Superior temporal gyrus (tissue), 1 donor: ENCODE measurements around the gene DNM2.
"Not testable (repeated sequence)": the region's sequence is repeated elsewhere in the genome, so short reads cannot be mapped to it uniquely, and the experiment has no call there.

Experiments
- DNase-seq: peaks from one replicate; pipeline ENCODE4 v3.0.0-alpha.2; 2016; ENCODE audit errors: extremely low spot score

The DNM2 gene

DNA sequence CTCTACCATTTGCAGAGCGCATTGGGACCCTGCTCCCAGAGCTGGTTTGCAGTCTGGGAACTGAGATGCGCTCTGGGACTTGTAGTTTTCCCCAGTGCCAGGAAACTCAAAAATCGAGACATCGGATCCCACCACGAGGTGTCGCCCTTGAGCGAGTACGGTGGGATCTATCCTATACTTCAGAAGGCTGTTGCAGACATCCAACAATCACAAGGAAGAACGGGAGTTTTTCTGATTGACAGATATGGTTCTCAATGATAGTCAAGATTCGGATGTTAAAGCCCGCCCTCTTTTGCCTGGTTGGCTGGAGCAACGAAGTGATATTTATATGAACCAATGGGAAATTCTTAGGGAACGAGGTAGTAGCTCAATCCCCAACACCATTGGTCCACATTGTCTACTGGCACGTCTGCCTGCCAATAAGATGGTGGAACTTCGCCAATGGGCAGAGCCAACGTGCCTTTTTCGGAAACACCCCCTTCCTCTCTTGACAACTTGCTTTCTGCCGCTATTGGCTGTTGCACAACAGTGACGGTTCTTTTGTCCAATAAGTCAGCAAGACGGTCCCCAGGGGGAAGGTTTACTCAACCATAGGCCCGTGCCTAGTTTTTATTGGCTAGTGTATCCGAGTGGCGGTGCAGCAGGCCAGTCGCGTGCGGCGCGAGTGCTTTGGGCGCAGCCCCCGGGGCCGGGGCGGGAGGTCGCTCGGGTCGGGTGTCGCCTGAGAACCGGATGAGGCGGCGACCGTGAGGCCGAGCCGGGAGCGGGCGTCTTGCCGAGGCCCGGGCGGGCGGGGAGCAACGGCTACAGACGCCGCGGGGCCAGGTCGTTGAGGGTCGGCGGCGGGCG lies at the start of gene DNM2:
Gene DNM2, plus strand, starts transcription at position 724 of the 849 bp plus-strand sequence. CDS start 164 bp downstream, outside the sequence.
- DNase-seq: peak; percentile 100

DNA sequence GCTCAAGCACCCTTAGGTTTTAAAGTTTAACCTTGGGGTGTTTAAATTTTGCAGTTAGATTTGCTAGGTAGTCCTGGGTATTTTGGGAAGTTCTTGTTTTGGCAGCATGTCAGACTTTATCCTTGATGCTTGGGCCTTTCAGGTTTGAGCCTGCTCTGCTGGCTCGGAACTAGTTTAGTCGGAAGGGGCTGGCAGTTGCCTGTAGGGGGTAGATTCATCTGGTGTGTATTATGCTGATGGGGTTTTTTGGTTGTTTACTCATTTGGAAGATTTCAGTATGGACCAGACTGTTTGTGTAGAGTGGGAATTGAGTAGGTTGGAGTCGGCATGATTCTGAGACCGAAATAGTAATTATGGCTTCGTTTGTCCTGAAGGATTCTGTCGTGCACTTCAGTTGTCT lies 48.6 kb upstream of the DNM2 start:
- no peak for DNase-seq

DNA sequence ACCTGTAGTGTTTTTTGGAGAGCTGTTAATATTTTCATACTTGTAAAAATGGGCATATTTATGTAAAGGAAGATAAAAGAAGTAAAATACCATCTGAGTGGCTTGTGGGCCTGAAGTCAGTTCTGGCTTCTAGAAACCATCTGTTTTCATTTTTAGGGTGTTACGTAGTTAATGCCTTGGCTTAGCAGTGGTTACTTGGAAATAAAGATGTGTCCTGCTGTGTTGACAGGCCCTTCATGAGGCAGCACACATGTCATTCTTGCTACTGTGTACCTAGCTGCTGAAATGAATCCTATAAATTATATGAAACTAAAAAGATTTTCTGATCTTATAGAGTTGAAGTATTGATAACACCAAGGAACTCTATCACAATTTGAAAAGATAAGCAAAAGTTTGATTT lies 47.7 kb upstream of the DNM2 start:
- no peak for DNase-seq

DNA sequence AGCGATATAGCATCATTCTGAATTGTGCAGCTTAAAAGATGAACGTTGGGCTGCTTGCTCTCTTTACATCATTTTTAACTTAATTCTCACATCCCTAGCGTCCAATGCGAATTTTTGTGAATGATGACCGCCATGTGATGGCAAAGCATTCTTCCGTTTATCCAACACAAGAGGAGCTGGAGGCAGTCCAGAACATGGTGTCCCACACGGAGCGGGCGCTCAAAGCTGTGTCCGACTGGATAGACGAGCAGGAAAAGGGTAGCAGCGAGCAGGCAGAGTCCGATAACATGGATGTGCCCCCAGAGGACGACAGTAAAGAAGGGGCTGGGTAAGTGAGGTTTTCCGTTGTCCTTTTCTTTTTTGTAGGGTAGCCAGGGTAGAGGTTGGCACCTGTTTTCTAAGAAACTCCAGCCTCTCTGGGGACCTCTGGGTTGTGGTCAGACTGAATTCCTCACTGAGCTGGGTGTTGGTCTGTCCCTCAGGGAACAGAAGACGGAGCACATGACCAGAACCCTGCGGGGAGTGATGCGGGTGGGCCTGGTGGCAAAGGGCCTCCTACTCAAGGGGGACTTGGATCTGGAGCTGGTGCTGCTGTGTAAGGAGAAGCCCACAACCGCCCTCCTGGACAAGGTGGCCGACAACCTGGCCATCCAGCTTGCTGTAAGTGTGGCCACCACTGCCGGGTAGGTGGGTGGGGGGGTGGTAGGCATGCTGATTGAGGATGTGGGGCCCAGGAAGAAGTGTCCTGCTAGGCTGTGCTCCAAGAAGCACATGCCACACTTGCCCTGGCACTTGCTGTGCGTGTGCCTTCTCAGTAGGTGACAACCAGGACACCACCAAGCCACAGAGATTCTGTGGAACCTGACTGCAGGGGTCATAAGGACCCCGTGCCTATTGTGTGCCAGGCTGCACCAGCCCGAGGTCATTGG lies 46.7 kb upstream of the DNM2 start:
- no peak for DNase-seq

DNA sequence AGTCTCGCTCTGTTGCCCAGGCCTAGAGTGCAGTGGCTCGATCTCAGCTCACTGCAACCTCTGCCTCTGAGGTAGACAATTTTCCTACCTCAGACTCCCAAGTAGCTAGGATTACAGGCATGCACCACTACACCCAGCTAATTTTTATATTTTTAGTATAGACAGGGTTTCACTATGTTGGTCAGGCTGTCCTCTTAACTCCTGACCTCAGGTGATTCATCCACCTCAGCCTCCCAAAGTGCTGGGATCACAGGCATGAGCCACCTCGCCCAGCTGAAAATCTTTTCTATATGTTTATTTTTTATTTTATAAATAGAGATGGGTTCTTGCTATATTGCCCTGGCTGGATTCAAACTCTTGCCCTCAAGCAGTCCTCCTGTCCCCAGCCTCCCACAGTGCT lies 46.0 kb upstream of the DNM2 start:
- DNase-seq: not testable (repeated sequence)

DNA sequence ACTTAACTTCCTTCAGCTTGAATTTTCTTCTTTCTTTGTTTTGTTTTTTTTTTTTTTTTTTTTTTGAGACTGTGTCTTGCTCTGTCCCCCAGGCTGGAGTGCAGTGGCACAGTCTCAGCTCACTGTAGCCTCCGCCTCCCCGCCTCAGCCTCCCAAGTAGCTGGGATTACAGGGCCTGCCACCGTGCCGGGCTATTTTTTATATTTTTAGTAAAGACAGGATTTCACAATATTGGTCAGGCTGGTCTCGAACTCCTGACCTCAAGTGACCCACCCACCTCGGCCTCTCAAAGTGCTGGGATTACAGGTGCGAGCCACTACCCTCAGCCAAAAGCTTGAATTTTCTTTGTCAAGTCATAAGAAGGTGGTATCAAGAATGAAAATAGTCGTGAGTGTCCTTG lies 42.7 kb upstream of the DNM2 start:
- DNase-seq: not testable (repeated sequence)

DNA sequence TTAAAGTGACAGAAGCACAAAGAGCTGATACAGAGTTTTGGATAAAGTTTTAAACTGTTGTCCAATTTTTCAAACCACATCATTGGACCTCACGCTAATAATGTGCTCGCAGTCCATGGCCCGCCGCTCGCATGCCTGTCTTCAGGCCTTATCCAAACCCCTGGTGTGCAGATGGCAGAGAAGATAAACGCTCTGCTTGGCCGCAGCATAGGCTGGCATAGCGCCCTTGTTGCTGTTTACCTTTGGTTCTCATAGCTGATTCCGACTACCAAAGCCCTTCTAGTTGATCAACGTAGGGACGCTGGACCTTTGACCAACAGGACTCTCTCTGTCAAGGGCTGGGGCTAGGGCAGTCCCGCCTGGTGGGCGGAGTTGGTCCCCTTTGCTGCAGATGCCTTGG lies 40.1 kb upstream of the DNM2 start:
- no peak for DNase-seq

DNA sequence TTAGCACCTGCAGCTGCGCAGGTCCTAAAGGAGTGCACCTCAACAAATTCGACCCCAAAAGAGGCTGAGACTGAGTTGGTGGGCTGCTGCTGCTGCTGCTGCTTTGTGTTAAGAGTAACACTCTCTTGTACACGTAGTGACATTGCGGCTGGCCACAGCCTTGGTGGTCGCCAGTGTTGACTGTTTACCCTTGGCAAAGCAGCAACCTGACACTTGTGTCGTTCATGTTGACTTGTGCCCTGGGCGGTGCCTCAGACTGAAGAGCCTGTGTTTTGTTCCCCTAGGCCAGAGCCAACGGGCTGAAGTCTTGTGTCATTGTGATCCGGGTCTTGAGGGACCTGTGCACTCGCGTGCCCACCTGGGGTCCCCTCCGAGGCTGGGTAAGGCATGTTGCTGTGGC lies 39.1 kb upstream of the DNM2 start:
- no peak for DNase-seq

DNA sequence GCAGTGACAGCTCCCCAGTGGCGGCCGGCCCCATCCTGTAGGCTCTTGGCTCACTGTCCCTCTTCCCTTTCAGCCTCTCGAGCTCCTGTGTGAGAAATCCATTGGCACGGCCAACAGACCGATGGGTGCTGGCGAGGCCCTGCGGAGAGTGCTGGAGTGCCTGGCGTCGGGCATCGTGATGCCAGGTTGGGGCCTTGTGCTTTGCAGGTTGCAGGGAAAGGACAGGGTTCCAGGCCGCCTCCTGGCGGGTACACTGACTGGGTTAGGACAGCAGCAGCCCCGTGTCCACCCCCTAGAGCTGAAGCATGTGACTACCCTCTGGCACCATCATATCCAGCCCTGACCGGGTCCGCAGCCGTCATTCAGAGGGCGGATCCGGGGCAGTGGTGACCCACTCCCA lies 38.1 kb upstream of the DNM2 start:
- DNase-seq: no peak

DNA sequence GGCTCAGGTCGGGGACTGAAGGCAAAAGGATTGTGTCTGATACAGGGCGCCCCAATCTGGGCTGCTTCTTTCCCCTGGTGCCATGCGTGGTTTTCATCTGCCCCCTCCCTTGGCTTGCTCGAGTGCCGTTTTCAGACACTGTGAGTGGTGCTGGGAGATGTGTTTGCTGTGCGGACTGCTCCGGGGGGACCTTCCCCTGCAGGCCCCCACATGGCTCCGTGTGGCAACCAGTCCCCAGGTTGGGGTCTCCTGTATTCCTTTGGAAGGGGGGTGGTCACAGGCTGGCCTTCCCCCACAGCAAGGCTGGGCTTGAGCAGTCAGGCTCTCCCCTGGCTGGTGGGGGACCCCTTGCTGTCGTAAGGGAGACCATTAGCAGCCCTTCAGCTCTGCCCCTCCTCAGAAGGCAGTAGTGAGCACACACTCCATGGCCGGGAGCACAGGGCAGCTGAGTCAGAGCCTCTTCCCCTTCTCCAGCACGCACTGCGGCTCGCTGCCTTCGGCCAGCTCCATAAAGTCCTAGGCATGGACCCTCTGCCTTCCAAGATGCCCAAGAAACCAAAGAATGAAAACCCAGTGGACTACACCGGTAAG lies 37.2 kb upstream of the DNM2 start:
- DNase-seq: no peak

DNA sequence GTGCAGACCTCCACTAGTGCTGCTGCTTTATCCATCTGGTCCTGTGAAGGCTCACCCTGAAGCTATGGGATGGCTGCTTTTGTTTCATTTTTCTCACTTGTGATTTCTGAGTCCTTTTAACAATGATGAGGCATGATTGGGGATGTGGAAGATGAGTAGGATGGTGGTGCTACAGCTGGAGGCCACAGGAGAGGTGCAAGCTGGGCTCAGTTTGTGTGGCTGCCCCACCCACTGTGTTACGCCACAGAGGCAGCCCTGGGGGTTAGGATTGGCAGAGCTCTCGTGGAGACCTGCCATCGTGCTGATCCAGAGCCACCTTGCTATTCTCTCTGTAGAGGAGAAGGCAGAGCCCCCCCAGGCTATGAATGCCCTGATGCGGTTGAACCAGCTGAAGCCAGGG lies 36.2 kb upstream of the DNM2 start:
- DNase-seq: no peak

DNA sequence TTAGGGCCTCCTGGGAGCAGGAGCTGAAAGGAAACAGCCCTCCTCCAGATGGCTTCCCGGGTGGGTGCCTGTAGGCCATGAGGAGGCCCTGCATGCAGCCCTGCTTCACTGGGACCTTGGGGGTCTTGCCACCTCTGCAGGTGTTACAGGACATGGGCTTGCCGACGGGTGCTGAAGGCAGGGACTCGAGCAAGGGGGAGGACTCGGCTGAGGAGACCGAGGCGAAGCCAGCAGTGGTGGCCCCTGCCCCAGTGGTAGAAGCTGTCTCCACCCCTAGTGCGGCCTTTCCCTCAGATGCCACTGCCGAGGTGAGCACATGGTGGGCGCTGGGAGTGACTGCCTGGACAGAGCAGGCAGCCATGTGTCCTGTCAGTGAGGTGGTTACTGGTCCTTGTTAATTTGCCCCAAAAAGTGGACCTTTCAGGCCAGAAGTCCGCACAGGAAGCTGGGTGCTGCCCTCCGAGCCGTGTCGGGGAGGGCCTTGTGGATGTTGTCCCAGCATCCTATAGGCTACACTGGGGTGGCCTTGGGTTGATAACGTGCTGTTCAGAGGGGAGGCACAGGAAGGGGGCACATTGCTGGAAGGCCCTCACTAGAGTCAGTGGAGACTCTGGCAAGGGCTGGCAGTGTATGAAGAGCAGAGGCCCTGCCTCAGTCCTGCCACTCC lies 35.3 kb upstream of the DNM2 start:
- DNase-seq: no peak

DNA sequence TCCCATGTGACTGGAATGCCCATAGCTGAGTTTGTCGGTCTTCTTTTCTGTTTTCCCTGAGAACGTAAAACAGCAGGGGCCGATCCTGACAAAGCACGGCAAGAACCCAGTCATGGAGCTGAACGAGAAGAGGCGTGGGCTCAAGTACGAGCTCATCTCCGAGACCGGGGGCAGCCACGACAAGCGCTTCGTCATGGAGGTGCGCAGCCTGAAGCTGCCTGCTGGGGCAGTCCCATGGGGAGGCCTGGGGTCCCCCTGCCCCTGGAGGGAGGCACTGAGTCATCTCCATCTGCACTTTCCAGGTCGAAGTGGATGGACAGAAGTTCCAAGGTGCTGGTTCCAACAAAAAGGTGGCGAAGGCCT lies 34.8 kb upstream of the DNM2 start:
- DNase-seq: no peak

DNA sequence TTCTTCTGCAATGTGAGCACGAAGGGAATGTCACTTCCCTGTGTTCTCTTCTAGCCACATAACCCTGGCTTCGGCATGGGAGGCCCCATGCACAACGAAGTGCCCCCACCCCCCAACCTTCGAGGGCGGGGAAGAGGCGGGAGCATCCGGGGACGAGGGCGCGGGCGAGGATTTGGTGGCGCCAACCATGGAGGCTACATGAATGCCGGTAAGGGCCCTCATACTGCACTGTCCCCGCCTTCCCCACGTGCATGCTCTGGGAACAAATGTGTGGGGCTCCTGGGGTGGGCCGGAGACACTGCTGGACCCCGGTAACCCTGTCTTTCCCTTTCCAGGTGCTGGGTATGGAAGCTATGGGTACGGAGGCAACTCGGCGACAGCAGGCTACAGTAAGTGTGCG lies 34.3 kb upstream of the DNM2 start:
- DNase-seq: no peak

DNA sequence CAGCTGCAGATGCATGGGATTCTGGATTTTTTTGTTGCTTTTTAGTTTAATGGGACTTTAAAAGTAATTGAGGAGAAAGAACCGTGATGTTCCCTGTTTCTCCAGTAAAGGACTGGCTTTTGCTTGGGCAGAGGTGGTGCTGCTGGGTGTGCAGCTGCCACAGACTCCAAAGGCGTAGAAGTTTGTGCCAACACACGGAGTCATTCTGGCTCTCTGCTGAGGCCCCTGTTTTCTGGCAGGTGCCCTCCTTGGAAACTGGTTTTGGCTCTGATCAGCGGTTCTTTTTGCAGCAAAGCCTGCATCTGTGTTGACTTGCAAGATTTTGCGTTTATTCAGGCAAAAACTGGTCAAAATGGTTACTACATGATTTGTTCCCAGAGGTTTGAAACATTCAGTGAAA lies 32.7 kb upstream of the DNM2 start:
- no peak for DNase-seq

DNA sequence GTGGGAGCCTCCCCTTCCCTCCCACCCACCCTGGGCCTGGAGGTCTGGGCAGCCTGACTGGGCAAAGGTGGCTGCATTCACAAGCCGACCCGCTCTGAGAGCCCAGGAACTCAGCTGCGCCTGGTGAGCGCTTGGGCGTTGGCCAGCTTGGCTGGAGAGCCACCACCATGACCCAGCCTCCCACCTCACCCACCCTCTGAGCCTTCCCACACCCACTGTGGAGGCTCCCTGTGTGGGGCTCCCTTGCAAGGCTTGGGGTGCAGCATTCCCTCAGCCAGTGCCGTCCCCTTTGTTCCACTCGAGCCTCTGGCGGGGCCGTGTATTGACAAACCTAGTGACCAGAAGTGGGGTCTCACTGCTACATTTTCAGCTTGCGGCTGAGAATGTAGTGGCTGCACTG lies 31.7 kb upstream of the DNM2 start:
- DNase-seq: no peak

DNA sequence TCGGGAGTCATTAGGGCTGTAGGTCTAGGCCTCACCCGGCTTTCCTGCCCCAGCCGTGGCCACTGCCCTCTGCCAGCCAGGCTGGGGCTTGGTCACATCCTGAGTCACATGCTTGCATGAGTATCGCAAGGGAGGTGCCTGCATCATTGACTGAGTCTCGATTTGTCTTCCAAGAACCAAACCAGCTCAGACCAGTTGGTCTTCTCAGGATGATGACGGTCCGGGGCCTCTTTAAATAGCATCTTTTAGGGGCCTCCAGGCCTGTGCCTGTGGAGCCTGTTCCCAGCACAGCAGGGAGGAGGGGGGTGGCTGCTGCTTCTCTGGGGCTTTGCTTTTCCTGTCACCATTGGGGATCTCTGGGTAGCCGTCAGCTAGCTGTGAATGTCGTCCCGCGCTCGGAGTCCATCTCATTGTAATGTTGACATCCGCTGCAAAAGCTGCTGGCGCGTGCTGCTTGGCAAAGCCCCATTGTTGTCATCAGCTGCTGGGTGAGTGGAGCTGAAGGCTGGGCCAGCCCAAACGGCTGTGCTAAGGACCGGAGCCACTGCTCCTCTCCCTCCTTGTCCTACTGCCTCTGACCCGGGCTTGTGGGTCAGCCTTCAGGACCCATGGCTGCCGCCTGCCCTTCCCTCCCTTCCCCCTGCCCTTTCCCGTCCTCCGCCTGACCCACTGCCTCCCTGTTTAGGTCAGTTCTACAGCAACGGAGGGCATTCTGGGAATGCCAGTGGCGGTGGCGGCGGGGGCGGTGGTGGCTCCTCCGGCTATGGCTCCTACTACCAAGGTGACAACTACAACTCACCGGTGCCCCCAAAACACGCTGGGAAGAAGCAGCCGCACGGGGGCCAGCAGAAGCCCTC lies 31.0 kb upstream of the DNM2 start:
- DNase-seq: peak; percentile 85

DNA sequence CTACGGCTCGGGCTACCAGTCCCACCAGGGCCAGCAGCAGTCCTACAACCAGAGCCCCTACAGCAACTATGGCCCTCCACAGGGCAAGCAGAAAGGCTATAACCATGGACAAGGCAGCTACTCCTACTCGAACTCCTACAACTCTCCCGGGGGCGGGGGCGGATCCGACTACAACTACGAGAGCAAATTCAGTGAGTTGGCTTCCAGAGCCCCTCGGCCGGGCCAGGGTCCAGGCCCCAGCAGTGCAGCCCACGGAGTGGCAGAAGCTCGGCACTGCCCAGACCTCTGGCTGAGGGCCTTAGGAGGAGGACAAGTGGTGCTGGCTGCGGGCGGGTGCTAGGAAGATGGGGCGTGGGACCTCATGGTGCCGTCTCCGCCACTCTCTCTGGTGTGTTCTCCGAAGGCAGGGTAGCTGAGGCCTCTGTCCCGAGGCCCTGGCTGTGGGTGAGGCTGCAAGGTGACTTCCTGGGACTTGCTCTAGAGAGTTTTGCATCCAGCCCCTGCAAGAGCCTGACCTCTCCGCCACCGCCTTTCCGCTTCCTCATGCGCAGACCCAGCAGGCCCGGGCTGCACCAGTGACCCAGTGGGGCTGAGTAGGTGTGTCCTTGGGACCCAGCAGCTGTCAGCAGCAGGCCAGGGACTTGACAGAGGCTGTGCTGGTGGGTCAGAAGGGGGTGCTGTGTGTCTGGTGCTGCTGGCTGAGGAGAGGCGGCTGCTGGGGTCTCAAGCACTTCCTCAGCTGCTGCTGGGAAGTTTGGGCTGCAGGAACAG lies 30.2 kb upstream of the DNM2 start:
- no peak for DNase-seq

DNA sequence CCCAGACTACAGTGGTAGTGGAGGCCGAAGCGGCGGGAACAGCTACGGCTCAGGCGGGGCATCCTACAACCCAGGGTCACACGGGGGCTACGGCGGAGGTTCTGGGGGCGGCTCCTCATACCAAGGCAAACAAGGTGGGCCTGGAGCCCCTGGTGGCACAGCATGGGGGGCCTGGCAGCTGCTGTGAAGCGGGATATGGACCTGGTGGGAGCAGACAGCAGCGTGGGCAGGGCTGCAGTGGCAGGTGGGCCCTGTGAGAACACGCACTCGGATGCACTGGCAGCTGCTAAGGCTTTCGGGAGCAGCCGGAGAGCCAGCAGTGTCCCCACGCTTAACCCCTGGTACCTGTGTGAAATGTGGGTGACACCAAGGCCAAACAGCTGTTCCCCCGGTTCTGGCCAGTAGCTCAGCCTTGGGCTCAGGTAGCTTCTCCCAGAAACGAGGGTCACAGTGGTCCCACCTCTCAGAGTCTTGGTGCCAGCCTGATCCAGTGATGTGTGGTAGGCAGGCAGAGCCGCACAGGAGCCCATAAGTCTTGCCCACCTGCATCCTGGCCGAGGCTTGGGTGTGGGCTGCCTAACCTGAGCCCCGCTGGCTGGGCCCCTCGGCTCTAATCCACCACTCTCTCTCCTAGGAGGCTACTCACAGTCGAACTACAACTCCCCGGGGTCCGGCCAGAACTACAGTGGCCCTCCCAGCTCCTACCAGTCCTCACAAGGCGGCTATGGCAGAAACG lies 29.2 kb upstream of the DNM2 start:
- no peak for DNase-seq
